MCF 10A (cell line): Measurements from ENCODE around the gene VAC14. TPM values are rescaled to one million over a fixed set of nuclear protein-coding genes. Genes with fewer than 3 reads are reported as not detected.

Source experiments
- BruUV-seq: library from RNA; stranded (reverse); fragments of 400-500 nt; replicated peaks from 2 replicates; lab custom pipeline; 2021; lab: Mats Ljungman, UMichigan
- CTCF ChIA-PET: fragments of 300-600 bp; sonication (Branson Sonifier 250); formaldehyde crosslinking; extraction: SDS; loops from one replicate; lab custom pipeline; 2021; ENCODE audit warnings: antibody characterized with exemption, inconsistent platforms; lab: Yijun Ruan, JAX
- POLR2A ChIA-PET: fragments of 300-600, 350-650 bp; sonication (Branson Sonifier 250); formaldehyde crosslinking; extraction: SDS; loops from one replicate; lab custom pipeline; 2020; ENCODE audit warnings: antibody characterized with exemption, inconsistent platforms; lab: Yijun Ruan, JAX
- DNase-seq: peaks from one replicate; pipeline ENCODE4 v3.0.0-alpha.2; 2018; ENCODE audit not compliant: unreplicated experiment
- H3K27ac Mint-ChIP-seq: one replicate; pipeline ENCODE4 v1.8.0; 2022; ENCODE audit warnings: mild to moderate bottlenecking, low read depth, mixed read lengths; ENCODE audit not compliant: unreplicated experiment
- H3K27me3 Mint-ChIP-seq: one replicate; pipeline ENCODE4 v1.8.0; 2022; ENCODE audit warnings: mixed read lengths; ENCODE audit not compliant: insufficient read depth, unreplicated experiment
- H3K36me3 Mint-ChIP-seq: one replicate; pipeline ENCODE4 v1.8.0; 2022; ENCODE audit warnings: mild to moderate bottlenecking, moderate library complexity, mixed read lengths; ENCODE audit not compliant: insufficient read depth, unreplicated experiment
- H3K4me1 Mint-ChIP-seq: one replicate; pipeline ENCODE4 v1.8.0; 2022; ENCODE audit warnings: mixed read lengths; ENCODE audit not compliant: insufficient read depth, unreplicated experiment
- H3K4me3 Mint-ChIP-seq: one replicate; pipeline ENCODE4 v1.8.0; 2022; ENCODE audit warnings: mild to moderate bottlenecking, moderate library complexity, mixed read lengths; ENCODE audit not compliant: unreplicated experiment
- H3K9me3 Mint-ChIP-seq: one replicate; pipeline ENCODE4 v1.8.0; 2022; ENCODE audit warnings: mixed read lengths; ENCODE audit not compliant: unreplicated experiment
- CTCF ChIP-seq: fragments of 200-600 bp; IDR thresholded peaks from one replicate; pipeline ENCODE4 v1.8.0; 2022; ENCODE audit warnings: antibody characterized with exemption, mild to moderate bottlenecking; ENCODE audit not compliant: unreplicated experiment
- intact Hi-C: fragments of 100-400 bp; cut with micrococcal nuclease; formaldehyde crosslinking; loops from 2 replicates; pipeline ENCODE4 v1.14.1; 2022
- total RNA-seq: library from RNA; stranded (reverse); gene quantifications from 2 replicates; pipeline ENCODE4 v1.2.3, GENCODE V29; 2022

VAC14 gene
- total RNA-seq, 1 experiment from 2014 or later, result 25.5 TPM

- H3K36me3 Mint-ChIP-seq, result no peaks in the 10 kb centered on the region
- DNase-seq, result no peak
- no peak overlapping the region for H3K27ac Mint-ChIP-seq
- POLR2A ChIA-PET, result no interaction called here
- no peaks in the 10 kb centered on the region for H3K9me3 Mint-ChIP-seq
- CTCF ChIA-PET, result no interaction called here
- intact Hi-C loops, result no loop called here
- H3K4me1 Mint-ChIP-seq, result peaks cover 11% of the 10 kb centered on the region
- H3K27me3 Mint-ChIP-seq, result no peaks in the 10 kb centered on the region
- no peak for TF ChIP-seq CTCF
- H3K4me3 Mint-ChIP-seq, result no peak overlapping the region
- BruUV-seq, result no TSS peak
These were observed 151.7 kb downstream of the VAC14 start for GRCh38 chr16:70649300-70649699.

- POLR2A ChIA-PET, result no interaction called here
- Mint-ChIP-seq H3K4me3 (no peak overlapping the region), H3K9me3 (no peaks in the 10 kb centered on the region), H3K27me3 (no peaks in the 10 kb centered on the region), H3K36me3 (no peaks in the 10 kb centered on the region), H3K4me1 (peaks cover 6% of the 10 kb centered on the region), H3K27ac (no peak overlapping the region)
- no peak for TF ChIP-seq CTCF
- DNase-seq, result no peak
- no TSS peak for BruUV-seq
- CTCF ChIA-PET, result interaction anchor here (0.6 kb wide), 2 partner anchors 14 to 280 kb away, joined by 4 read pairs; no protein-coding TSS in a partner anchor
- intact Hi-C loops, result no loop called here
These were observed 152.4 kb downstream of the VAC14 start for GRCh38 chr16:70648606-70649005.

DNA sequence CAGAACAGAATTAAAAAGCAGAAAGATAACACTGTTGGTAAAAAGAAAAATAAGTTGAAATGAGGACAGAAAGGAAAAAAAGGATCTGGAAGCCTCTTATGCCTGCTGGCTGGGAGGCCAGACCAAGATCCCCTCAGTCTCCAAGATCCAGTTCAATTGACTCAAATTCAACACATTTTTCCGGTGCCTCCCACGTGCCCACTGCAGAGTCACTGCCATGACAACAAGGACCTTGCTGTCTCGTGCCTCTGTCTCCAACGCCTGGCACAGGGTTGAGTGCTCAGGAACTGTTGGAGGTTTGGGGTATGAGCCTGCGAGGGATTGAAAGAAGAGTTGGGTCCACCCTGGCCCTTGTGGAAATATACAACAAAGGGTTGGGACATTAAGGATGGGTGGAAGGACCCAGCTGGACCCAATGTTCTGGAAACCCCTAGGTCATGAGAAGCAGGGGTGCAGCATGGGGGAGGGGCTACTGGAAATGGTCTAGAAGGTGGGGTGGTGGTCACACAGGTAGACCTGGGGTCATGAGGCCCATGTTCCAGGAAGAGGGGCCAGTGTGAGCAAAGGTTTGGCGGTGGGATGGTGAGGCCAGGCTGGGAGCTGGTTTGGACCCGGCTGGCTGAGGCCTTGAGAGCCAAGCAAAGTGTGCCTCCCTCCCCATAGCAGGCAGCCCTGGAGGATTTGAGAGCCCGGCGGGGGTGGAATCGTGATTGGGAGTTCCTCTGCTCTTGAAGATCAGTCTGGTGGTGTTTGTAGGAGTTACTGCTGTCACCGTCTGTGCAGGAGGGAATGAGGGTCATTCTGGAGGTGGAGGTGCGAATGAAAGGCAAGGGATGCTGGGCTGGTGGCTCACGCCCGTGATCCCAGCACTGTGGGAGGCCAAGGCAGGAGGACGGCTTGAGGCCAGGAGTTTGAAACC is 153.3 kb downstream of the VAC14 start:
- H3K27me3 Mint-ChIP-seq, result no peaks in the 10 kb centered on the region
- no peaks in the 10 kb centered on the region for H3K36me3 Mint-ChIP-seq
- H3K27ac Mint-ChIP-seq, result no peak overlapping the region
- H3K4me3 Mint-ChIP-seq, result no peak overlapping the region
- no peak for DNase-seq
- ChIA-PET CTCF (no interaction called here), POLR2A (no interaction called here)
- H3K4me1 Mint-ChIP-seq, result peaks cover 5% of the 10 kb centered on the region
- no peak for TF ChIP-seq CTCF
- intact Hi-C loops, result no loop called here
- no TSS peak for BruUV-seq
- no peaks in the 10 kb centered on the region for H3K9me3 Mint-ChIP-seq

GRCh38 chr16:70646260-70647241 is 154.4 kb downstream of the VAC14 start, which contains the start of gene IL34:
TSS of gene IL34 (plus strand) at chr16:70646559. CDS start at chr16:70646948, 389 bp downstream.
- no peak for DNase-seq
- Mint-ChIP-seq H3K4me3 (no peak within 1 kb of the TSS), H3K27ac (no peak within 1 kb of the TSS), H3K27me3 (no peaks in the 10 kb centered on the region), H3K9me3 (no peaks in the 10 kb centered on the region), H3K4me1 (peaks cover 5% of the 10 kb centered on the region), H3K36me3 (no peaks in the 10 kb centered on the region)
- BruUV-seq, result no TSS peak
- intact Hi-C loops, result no loop called here
- TF ChIP-seq CTCF, result no peak
- POLR2A ChIA-PET, result no interaction called here
- CTCF ChIA-PET, result no interaction called here
